GM23248 (cell line): Measurements from ENCODE around the gene DHCR24.
"Not testable (repeated sequence)": the region's sequence is repeated elsewhere in the genome, so short reads cannot be mapped to it uniquely, and the experiment has no call there.

ENCODE experiments used
- EZH2 ChIP-seq: fragments of 200-600 bp; sonication (generic); IDR thresholded peaks from 2 replicates; pipeline ENCODE4 v1.6.1; 2018; ENCODE audit warnings: antibody characterized with exemption, mild to moderate bottlenecking; ENCODE audit not compliant: insufficient read depth, poor library complexity, severe bottlenecking
- EZH2phosphoT487 ChIP-seq: fragments of 200-600 bp; sonication (generic); IDR thresholded peaks from 2 replicates; pipeline ENCODE4 v1.6.1; 2018; ENCODE audit warnings: antibody characterized with exemption, moderate library complexity, mild to moderate bottlenecking, low read depth; ENCODE audit not compliant: insufficient read depth

GRCh38 chr1:54911076-54911475 lies 24.1 kb upstream of the DHCR24 start:
- not testable (repeated sequence) for TF ChIP-seq EZH2, EZH2phosphoT487
